Esophagus squamous epithelium (tissue), 5 donors: ENCODE results near the gene ALDH1L1. TPM values are rescaled to one million over a fixed set of nuclear protein-coding genes. Genes with fewer than 3 reads are reported as not detected.

Experiments used
- DNase-seq: peaks from one replicate; lab custom pipeline; 2025; lab: John Stamatoyannopoulos, UW
- H3K27ac ChIP-seq, 4 donors: fragments of 200-600 bp; sonication (generic); one replicate each; pipeline ENCODE4 v1.5.1; 2016 to 2019; ENCODE audit warnings: mild to moderate bottlenecking in 1 of 4
- H3K27me3 ChIP-seq, 4 donors: fragments of 200-600 bp; sonication (generic); 1 replicate in 3 of 4; 2 replicates in 1 of 4; pipeline versions ENCODE4 v1.5.1 to v1.6.0; 2017 to 2021; ENCODE audit warnings: antibody characterized with exemption in 1 of 4
- H3K36me3 ChIP-seq, 3 donors: fragments of 200-600 bp; sonication (generic); one replicate each; pipeline ENCODE4 v1.5.1; 2016 to 2019
- H3K4me1 ChIP-seq, 3 donors: fragments of 200-600 bp; sonication (generic); one replicate each; pipeline ENCODE4 v1.5.1; 2017 to 2019
- H3K4me3 ChIP-seq, 4 donors: fragments of 200-600 bp; sonication (generic); 1 replicate in 3 of 4; 2 replicates in 1 of 4; pipeline ENCODE4 v1.5.1; 2016 to 2019; ENCODE audit warnings: mild to moderate bottlenecking in 2 of 4, moderate library complexity in 1 of 4
- H3K9me3 ChIP-seq, 3 donors: fragments of 200-600 bp; sonication (generic); one replicate each; pipeline ENCODE4 v1.5.1; 2016 to 2019
- POLR2A ChIP-seq, 4 donors: fragments of 450-650 bp; IDR thresholded peaks; one replicate each; pipeline ENCODE4 v1.6.1; 2017; ENCODE audit warnings: antibody characterized with exemption in 4 of 4, mild to moderate bottlenecking in 4 of 4, moderate library complexity in 3 of 4
- WGBS, 2 donors: methylation state at CpG; one replicate each; pipeline ENCODE4 v1.1.5; 2018; 5-methylcytosine and 5-hydroxymethylcytosine counted together
- intact Hi-C: fragments of 100-400 bp; cut with DNase I; formaldehyde crosslinking; loops from one replicate; pipeline ENCODE4 v1.15.0; 2022
- total RNA-seq, 4 donors: library from RNA; depleted of rRNA; stranded (reverse); fragments of >200 nt; gene quantifications; one replicate each; pipeline ENCODE4 v1.1.0, GENCODE V29; 2016
- TF ChIP-seq, protein P1 (sequence below), 6 experiments: fragments of 450-650 bp in 4 of 6; fragments of 200-600 bp in 2 of 6; sonication (generic) in 2 of 6; IDR thresholded peaks; one replicate each; pipeline ENCODE4 v1.5.1; 2016 to 2019; ENCODE audit warnings: antibody characterized with exemption in 6 of 6, mild to moderate bottlenecking in 4 of 6, moderate library complexity in 4 of 6
- donor health status: DM: yes; HTN: yes; CAD: no.

Gene ALDH1L1
- total RNA-seq, 4 donors from 2014 or later: 1.6 to 19.3 (median 4.4) TPM

GRCh38 chr3:126184465-126185000 is 4.1 kb upstream of the ALDH1L1 start:
- no peaks in the 10 kb centered on the region for H3K36me3 ChIP-seq
- H3K9me3 ChIP-seq: no peaks in the 10 kb centered on the region
- no peak for TF ChIP-seq POLR2A (IDR thresholded peaks at IDR 0.05)
- TF ChIP-seq, protein P1, sequence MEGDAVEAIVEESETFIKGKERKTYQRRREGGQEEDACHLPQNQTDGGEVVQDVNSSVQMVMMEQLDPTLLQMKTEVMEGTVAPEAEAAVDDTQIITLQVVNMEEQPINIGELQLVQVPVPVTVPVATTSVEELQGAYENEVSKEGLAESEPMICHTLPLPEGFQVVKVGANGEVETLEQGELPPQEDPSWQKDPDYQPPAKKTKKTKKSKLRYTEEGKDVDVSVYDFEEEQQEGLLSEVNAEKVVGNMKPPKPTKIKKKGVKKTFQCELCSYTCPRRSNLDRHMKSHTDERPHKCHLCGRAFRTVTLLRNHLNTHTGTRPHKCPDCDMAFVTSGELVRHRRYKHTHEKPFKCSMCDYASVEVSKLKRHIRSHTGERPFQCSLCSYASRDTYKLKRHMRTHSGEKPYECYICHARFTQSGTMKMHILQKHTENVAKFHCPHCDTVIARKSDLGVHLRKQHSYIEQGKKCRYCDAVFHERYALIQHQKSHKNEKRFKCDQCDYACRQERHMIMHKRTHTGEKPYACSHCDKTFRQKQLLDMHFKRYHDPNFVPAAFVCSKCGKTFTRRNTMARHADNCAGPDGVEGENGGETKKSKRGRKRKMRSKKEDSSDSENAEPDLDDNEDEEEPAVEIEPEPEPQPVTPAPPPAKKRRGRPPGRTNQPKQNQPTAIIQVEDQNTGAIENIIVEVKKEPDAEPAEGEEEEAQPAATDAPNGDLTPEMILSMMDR (IDR thresholded peaks at IDR 0.05): no peak
- H3K27ac ChIP-seq: no peak overlapping the region
- no peak for DNase-seq
- intact Hi-C loops: no loop called here
- no peak overlapping the region for H3K4me3 ChIP-seq
- H3K27me3 ChIP-seq: peaks cover 0 to 19% (median 0%) of the 10 kb centered on the region in 4 donors
- H3K4me1 ChIP-seq: peaks cover 4 to 23% (median 9%) of the 10 kb centered on the region in 3 donors
- WGBS, 2 donors: 53 to 67% methylated on average over 4 to 5 of the region's 6 CpGs

DNA sequence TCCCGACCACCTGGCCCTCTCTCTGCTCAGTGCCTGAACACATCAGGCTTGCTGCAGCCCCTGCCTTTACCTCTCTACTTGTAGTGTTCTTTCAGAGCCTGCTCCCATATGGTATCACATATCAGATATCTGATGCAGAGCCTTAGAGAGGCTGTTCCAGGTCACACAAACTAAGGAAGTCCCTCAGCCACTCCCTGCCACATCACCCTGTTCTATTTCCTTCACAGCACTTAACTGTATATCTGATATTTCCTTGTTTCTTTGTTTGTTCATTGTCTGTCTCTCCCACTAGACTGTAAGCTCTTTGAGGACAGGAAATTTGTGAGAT is 976 bp upstream of the ALDH1L1 start:
- H3K27me3 ChIP-seq: peaks cover 0 to 25% (median 0%) of the 10 kb centered on the region in 4 donors
- intact Hi-C loops: no loop called here

DNA sequence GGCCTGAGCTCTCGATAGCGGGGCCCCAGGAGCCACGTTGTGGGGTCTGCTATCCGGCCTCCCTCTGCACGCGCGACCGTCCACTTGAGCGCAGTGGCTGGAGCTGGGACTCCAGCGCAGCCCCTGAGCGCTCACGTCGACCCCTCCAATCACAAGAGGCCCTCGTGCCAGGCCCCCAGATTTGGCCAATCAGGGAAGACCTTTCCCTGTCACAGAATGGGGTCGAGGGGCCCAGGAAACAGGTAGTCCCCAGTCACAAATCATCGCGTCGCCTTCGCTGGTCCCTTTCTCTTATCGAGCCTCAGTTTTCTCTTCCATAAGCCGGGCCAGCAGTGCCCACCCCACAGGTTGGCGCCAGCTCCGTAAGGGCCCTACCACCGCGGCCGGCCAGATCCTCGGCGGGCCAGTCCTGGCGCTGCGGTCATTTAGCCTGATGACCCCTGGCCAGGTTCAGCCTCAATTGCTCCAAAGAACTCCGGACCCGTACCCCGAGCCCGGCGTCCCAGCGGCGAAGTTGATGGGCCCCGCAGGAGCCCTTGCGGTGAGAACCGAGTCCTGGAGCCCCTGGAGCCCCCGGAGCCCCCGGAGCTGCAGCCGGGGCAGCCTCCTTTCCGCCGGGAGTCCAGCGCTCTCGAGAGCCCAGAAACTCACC is 435 bp downstream of the ALDH1L1 start:
- H3K9me3 ChIP-seq: no peaks in the 10 kb centered on the region
- peaks cover 0 to 25% (median 0%) of the 10 kb centered on the region in 4 donors for H3K27me3 ChIP-seq
- H3K36me3 ChIP-seq: no peaks in the 10 kb centered on the region
- no peak for TF ChIP-seq POLR2A (IDR thresholded peaks at IDR 0.05)
- peak overlapping the region; percentile 57 to 88 (median 74) for H3K27ac ChIP-seq
- peak overlapping the region; percentile 40 to 76 (median 60) for H3K4me3 ChIP-seq
- WGBS, 2 donors: 11 to 12% methylated on average over 12 to 19 of the region's 47 CpGs
- intact Hi-C loops: no loop called here
- no peak for DNase-seq
- peaks cover 4 to 30% (median 12%) of the 10 kb centered on the region in 3 donors for H3K4me1 ChIP-seq

More for the DNA sequence above, 976 bp upstream of the ALDH1L1 start:
- Histone ChIP-seq H3K36me3 (no peaks in the 10 kb centered on the region), H3K27ac (peak overlapping the region; percentile 57 to 88 (median 74)), H3K4me3 (peak overlapping the region; percentile 40 to 76 (median 60)), H3K4me1 (peaks cover 4 to 30% (median 12%) of the 10 kb centered on the region in 3 donors), H3K9me3 (no peaks in the 10 kb centered on the region)
- WGBS, 2 donors: 25 to 33% methylated on average over 1 of the region's 1 CpG
- DNase-seq: no peak
- no peak for TF ChIP-seq POLR2A (IDR thresholded peaks at IDR 0.05)
- TF ChIP-seq, protein P1 (IDR thresholded peaks at IDR 0.05): no peak

- TF ChIP-seq, protein P1 (IDR thresholded peaks at IDR 0.05): no peak
- no peak for TF ChIP-seq POLR2A (IDR thresholded peaks at IDR 0.05)
- no peak for DNase-seq
- Histone ChIP-seq H3K4me1 (peaks cover 0 to 15% (median 0%) of the 10 kb centered on the region in 3 donors), H3K4me3 (no peak overlapping the region), H3K36me3 (no peaks in the 10 kb centered on the region), H3K9me3 (no peaks in the 10 kb centered on the region), H3K27ac (no peak overlapping the region), H3K27me3 (peaks cover 0 to 15% (median 0%) of the 10 kb centered on the region in 4 donors)
- WGBS, 2 donors: 65 to 77% methylated on average over 8 of the region's 8 CpGs
- intact Hi-C loops: no loop called here
Measured at GRCh38 chr3:126170073-126170777, 10.2 kb downstream of the ALDH1L1 start.

GRCh38 chr3:126167566-126167965 is 12.8 kb downstream of the ALDH1L1 start:
- Histone ChIP-seq H3K36me3 (no peaks in the 10 kb centered on the region), H3K4me1 (peaks cover 0 to 15% (median 0%) of the 10 kb centered on the region in 3 donors), H3K27me3 (peaks cover 0 to 15% (median 0%) of the 10 kb centered on the region in 4 donors), H3K4me3 (no peak overlapping the region), H3K27ac (no peak overlapping the region), H3K9me3 (no peaks in the 10 kb centered on the region)
- no peak for DNase-seq
- intact Hi-C loops: no loop called here
- TF ChIP-seq, protein P1 (IDR thresholded peaks at IDR 0.05): no peak
- TF ChIP-seq POLR2A (IDR thresholded peaks at IDR 0.05): no peak
- 86 to 88% methylated on average over 4 of the region's 4 CpGs for WGBS, 2 donors
